ENCODE measurements around the gene LHFPL3.
"Not testable (repeated sequence)": the region's sequence is repeated elsewhere in the genome, so short reads cannot be mapped to it uniquely, and the experiment has no call there.

Gene LHFPL3

GRCh38 chr7:104695563-104695962 is 367.2 kb downstream of the LHFPL3 start:
- DNase-seq (ENCODE audit: low spot score), result no peak

GRCh38 chr7:104700336-104700735 is 371.9 kb downstream of the LHFPL3 start:
- no peak for DNase-seq (ENCODE audit: low spot score)

GRCh38 chr7:104721027-104721426 is 392.6 kb downstream of the LHFPL3 start:
- DNase-seq (ENCODE audit: low spot score), result not testable (repeated sequence)

GRCh38 chr7:104723001-104723400 is 394.6 kb downstream of the LHFPL3 start:
- DNase-seq (ENCODE audit: low spot score), result no peak

- DNase-seq (ENCODE audit: low spot score), result no peak
These were observed 430.1 kb downstream of the LHFPL3 start for GRCh38 chr7:104758504-104758903.

GRCh38 chr7:104761892-104762291 is 433.5 kb downstream of the LHFPL3 start:
- DNase-seq (ENCODE audit: low spot score), result no peak

- no peak for DNase-seq (ENCODE audit: low spot score)
These were observed 438.7 kb downstream of the LHFPL3 start for GRCh38 chr7:104767113-104767512.

- no peak for DNase-seq (ENCODE audit: low spot score)
These were observed 439.6 kb downstream of the LHFPL3 start for GRCh38 chr7:104767826-104768536.

- DNase-seq (ENCODE audit: low spot score), result peak; percentile 50
These were observed 444.3 kb downstream of the LHFPL3 start for GRCh38 chr7:104772405-104773345.

GRCh38 chr7:104773796-104774195 is 445.4 kb downstream of the LHFPL3 start:
- DNase-seq (ENCODE audit: low spot score), result no peak

GRCh38 chr7:104775531-104775930 is 447.1 kb downstream of the LHFPL3 start:
- no peak for DNase-seq (ENCODE audit: low spot score)

- no peak for DNase-seq (ENCODE audit: low spot score)
These were observed 448.9 kb downstream of the LHFPL3 start for GRCh38 chr7:104777301-104777800.

- DNase-seq (ENCODE audit: low spot score), result no peak
These were observed 451.5 kb downstream of the LHFPL3 start for GRCh38 chr7:104779888-104780287.

- no peak for DNase-seq (ENCODE audit: low spot score)
These were observed 456.3 kb downstream of the LHFPL3 start for GRCh38 chr7:104784686-104785085.

- DNase-seq (ENCODE audit: low spot score), result no peak
These were observed 461.4 kb downstream of the LHFPL3 start for GRCh38 chr7:104789780-104790179.

GRCh38 chr7:104790440-104790839 is 462.0 kb downstream of the LHFPL3 start:
- no peak for DNase-seq (ENCODE audit: low spot score)

GRCh38 chr7:104791080-104791479 is 462.7 kb downstream of the LHFPL3 start:
- DNase-seq (ENCODE audit: low spot score), result no peak

GRCh38 chr7:104793066-104793465 is 464.7 kb downstream of the LHFPL3 start:
- no peak for DNase-seq (ENCODE audit: low spot score)

- DNase-seq (ENCODE audit: low spot score), result no peak
These were observed 465.8 kb downstream of the LHFPL3 start for GRCh38 chr7:104794154-104794553.

GRCh38 chr7:104794589-104794988 is 466.2 kb downstream of the LHFPL3 start:
- no peak for DNase-seq (ENCODE audit: low spot score)

GRCh38 chr7:104795086-104795485 is 466.7 kb downstream of the LHFPL3 start:
- no peak for DNase-seq (ENCODE audit: low spot score)

- no peak for DNase-seq (ENCODE audit: low spot score)
These were observed 467.4 kb downstream of the LHFPL3 start for GRCh38 chr7:104795616-104796398.
